GM21717 (cell line): Measurements from ENCODE around the gene APBB2.

ENCODE experiments used
- ATAC-seq: cut with Tn5 transposase; IDR thresholded peaks from one replicate; pipeline ENCODE4 v1.9.1; 2021; ENCODE audit warnings: mild to moderate bottlenecking, moderate library complexity; ENCODE audit not compliant: unreplicated experiment

APBB2 gene

GRCh38 chr4:41214136-41214824 lies at the start of gene APBB2:
Gene APBB2, minus strand, starts transcription at chr4:41214542. Its CDS starts 181,288 bp downstream, at chr4:41033254.
- ATAC-seq: peak; percentile 57

GRCh38 chr4:41262198-41262597 lies 47.9 kb upstream of the APBB2 start:
- no peak for ATAC-seq

GRCh38 chr4:41260116-41260733 lies 45.9 kb upstream of the APBB2 start:
- no peak for ATAC-seq

GRCh38 chr4:41258783-41259182 lies 44.4 kb upstream of the APBB2 start:
- ATAC-seq: no peak

GRCh38 chr4:41257906-41258305 lies 43.6 kb upstream of the APBB2 start:
- ATAC-seq: no peak

- ATAC-seq: no peak
Measured at GRCh38 chr4:41257257-41257901, 43.0 kb upstream of the APBB2 start.

- no peak for ATAC-seq
Measured at GRCh38 chr4:41256740-41257256, 42.5 kb upstream of the APBB2 start, which contains the start of gene UCHL1. Gene UCHL1, plus strand, starts transcription at chr4:41256928. Its CDS starts 49 bp downstream, at chr4:41256977.

- ATAC-seq: no peak
Measured at GRCh38 chr4:41256131-41256739, 41.9 kb upstream of the APBB2 start.

- no peak for ATAC-seq
Measured at GRCh38 chr4:41245983-41246382, 31.6 kb upstream of the APBB2 start.

GRCh38 chr4:41241919-41242318 lies 27.6 kb upstream of the APBB2 start:
- ATAC-seq: no peak

GRCh38 chr4:41236508-41236907 lies 22.2 kb upstream of the APBB2 start:
- ATAC-seq: no peak

- no peak for ATAC-seq
Measured at GRCh38 chr4:41236032-41236431, 21.7 kb upstream of the APBB2 start.

GRCh38 chr4:41232856-41233255 lies 18.5 kb upstream of the APBB2 start:
- ATAC-seq: no peak

GRCh38 chr4:41232406-41232805 lies 18.1 kb upstream of the APBB2 start:
- ATAC-seq: no peak

- ATAC-seq: no peak
Measured at GRCh38 chr4:41227902-41228301, 13.6 kb upstream of the APBB2 start.

- no peak for ATAC-seq
Measured at GRCh38 chr4:41221850-41222645, 7.7 kb upstream of the APBB2 start.

GRCh38 chr4:41219421-41219950 lies 5.1 kb upstream of the APBB2 start:
- ATAC-seq: no peak

GRCh38 chr4:41218703-41219102 lies 4.4 kb upstream of the APBB2 start:
- no peak for ATAC-seq

- no peak for ATAC-seq
Measured at GRCh38 chr4:41217374-41217773, 3.0 kb upstream of the APBB2 start.

- no peak for ATAC-seq
Measured at GRCh38 chr4:41217020-41217333, 2.6 kb upstream of the APBB2 start.
